ENCODE results near the gene IDI1.
A peak's percentile ranks its signal among the peaks of the same experiment; 100 is the strongest.

IDI1 gene

DNA sequence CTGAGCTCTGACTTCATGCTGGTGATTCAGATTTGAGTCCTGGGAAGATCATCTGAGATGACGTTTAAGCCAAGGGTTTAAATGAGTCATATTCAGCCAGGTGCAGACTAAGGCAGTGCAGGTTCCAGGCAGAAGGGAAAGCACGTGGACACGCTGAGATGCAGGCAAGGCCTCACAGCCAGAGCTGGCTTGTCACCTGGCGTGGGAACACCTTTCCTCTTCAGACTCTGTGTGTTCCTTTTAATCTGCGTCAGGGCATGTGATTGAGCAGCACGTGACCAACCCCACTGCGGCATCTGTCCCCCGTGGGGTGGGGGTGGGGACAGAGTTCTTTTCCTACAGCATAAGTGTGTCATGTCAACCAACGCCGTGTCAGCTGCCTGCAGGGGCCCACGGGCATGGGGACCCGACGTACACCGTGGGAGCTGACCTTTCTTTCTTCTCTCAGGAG, 12.6 kb downstream of the IDI1 start:
- H3K4me3 ChIP-seq (ENCODE audit: control insufficient read depth, low read depth, low read length) = no peak overlapping the region
- DNase-seq (ENCODE audit: low read depth) = peak; percentile 84
- TF ChIP-seq, protein P1, sequence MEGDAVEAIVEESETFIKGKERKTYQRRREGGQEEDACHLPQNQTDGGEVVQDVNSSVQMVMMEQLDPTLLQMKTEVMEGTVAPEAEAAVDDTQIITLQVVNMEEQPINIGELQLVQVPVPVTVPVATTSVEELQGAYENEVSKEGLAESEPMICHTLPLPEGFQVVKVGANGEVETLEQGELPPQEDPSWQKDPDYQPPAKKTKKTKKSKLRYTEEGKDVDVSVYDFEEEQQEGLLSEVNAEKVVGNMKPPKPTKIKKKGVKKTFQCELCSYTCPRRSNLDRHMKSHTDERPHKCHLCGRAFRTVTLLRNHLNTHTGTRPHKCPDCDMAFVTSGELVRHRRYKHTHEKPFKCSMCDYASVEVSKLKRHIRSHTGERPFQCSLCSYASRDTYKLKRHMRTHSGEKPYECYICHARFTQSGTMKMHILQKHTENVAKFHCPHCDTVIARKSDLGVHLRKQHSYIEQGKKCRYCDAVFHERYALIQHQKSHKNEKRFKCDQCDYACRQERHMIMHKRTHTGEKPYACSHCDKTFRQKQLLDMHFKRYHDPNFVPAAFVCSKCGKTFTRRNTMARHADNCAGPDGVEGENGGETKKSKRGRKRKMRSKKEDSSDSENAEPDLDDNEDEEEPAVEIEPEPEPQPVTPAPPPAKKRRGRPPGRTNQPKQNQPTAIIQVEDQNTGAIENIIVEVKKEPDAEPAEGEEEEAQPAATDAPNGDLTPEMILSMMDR (conservative IDR thresholded peaks at IDR 0.05; ENCODE audit: control insufficient read depth, insufficient read depth, low read depth, low read length) = no peak

DNA sequence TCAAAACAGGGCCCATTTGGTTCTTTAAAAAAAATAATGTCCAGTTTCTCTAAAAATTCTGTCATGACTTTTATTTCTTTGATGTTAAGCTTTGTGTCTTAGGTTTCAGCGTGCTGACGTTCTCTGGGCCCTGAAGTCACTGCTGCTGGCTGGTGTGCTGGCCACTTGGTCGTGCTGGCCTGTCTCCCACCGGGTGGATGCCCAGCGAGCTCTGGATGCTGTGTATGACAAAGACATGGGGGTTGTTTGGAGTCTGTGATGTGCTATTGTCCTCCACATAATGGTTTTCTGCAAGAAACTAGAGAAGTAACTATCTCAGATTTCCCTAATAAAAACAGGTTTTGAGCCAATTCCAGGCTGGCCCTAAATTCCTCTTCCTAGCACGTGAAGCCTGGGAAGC, 13.7 kb downstream of the IDI1 start:
- TF ChIP-seq, protein P1 (conservative IDR thresholded peaks at IDR 0.05; ENCODE audit: control insufficient read depth, insufficient read depth, low read depth, low read length) = no peak
- H3K4me3 ChIP-seq (ENCODE audit: control insufficient read depth, low read depth, low read length) = no peak overlapping the region
- DNase-seq (ENCODE audit: low read depth) = no peak

DNA sequence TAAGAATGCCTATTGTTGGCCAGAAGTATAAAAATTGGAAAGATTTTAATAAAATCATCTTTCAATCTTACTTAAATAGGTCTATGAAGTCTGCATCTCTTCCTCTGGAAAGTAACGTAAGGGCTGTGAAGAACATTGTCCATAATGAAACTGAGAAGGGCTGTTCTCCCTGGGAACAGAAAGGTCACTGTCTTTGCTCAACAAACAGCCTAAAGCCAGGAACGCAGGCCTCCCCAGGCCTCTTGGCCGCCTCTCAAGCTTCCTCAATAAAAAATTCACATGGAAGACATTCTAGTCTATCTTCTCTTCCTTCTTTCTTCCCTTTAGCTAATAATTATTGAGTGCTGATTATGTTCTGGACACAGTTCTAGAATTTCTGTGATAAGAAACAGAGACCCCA, 14.2 kb downstream of the IDI1 start:
- TF ChIP-seq, protein P1 (conservative IDR thresholded peaks at IDR 0.05; ENCODE audit: control insufficient read depth, insufficient read depth, low read depth, low read length) = no peak
- no peak overlapping the region for H3K4me3 ChIP-seq (ENCODE audit: control insufficient read depth, low read depth, low read length)

DNA sequence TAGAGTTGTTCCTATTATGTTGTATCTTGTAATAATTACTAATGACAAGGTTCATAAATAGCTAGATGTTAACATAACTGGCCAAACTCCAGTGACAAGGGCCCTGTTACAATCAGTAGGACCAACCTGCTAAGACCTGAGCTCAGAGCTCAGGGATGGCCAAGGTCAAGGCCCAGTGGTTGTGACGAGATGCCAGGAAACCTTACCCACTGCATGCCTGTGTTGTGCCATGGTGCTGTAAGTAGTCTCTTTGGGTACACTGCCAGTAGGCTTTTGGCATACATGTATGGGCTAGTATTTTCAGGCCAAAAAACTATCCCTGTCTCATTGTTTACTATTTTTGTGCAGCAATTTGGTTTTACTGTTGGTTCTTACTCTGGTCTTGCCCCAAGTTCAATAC, 15.3 kb downstream of the IDI1 start:
- TF ChIP-seq, protein P1 (conservative IDR thresholded peaks at IDR 0.05; ENCODE audit: control insufficient read depth, insufficient read depth, low read depth, low read length) = no peak
- no peak overlapping the region for H3K4me3 ChIP-seq (ENCODE audit: control insufficient read depth, low read depth, low read length)
- DNase-seq (ENCODE audit: low read depth) = no peak

More for the DNA sequence above, 14.2 kb downstream of the IDI1 start:
- DNase-seq (ENCODE audit: low read depth) = no peak

GRCh38 chr10:1029838-1030237, 19.1 kb downstream of the IDI1 start:
- no peak for DNase-seq (ENCODE audit: low read depth)
- TF ChIP-seq, protein P1 (conservative IDR thresholded peaks at IDR 0.05; ENCODE audit: control insufficient read depth, insufficient read depth, low read depth, low read length) = no peak

GRCh38 chr10:1026578-1026977, 22.3 kb downstream of the IDI1 start:
- DNase-seq (ENCODE audit: low read depth) = no peak
- no peak overlapping the region for H3K4me3 ChIP-seq (ENCODE audit: control insufficient read depth, low read depth, low read length)
- TF ChIP-seq, protein P1 (conservative IDR thresholded peaks at IDR 0.05; ENCODE audit: control insufficient read depth, insufficient read depth, low read depth, low read length) = no peak

More at GRCh38 chr10:1029838-1030237, 19.1 kb downstream of the IDI1 start:
- no peak overlapping the region for H3K4me3 ChIP-seq (ENCODE audit: control insufficient read depth, low read depth, low read length)

- DNase-seq (ENCODE audit: low read depth) = no peak
- TF ChIP-seq, protein P1 (conservative IDR thresholded peaks at IDR 0.05; ENCODE audit: control insufficient read depth, insufficient read depth, low read depth, low read length) = no peak
- H3K4me3 ChIP-seq (ENCODE audit: control insufficient read depth, low read depth, low read length) = no peak within 1 kb of the TSS
These were observed 23.2 kb downstream of the IDI1 start, which contains the start of gene IDI2 for GRCh38 chr10:1025683-1026082. Gene IDI2 (minus strand): TSS chr10:1025859. CDS start chr10:1024723, 1,136 bp downstream.

Data from fibroblast of mammary gland (primary cell).